Mesenchymal stem cell (in vitro differentiated cells and primary cell): ENCODE data around the gene OR10G2.
"Not testable (repeated sequence)": the region's sequence is repeated elsewhere in the genome, so short reads cannot be mapped to it uniquely, and the experiment has no call there.

Source experiments
- DNase-seq: peaks from one replicate; pipeline ENCODE4 v3.0.0-alpha.2; 2013
- H2AFZ ChIP-seq: one replicate; pipeline ENCODE4 v1.6.1; 2013; ENCODE audit warnings: low read depth, mild to moderate bottlenecking, control low read depth, inconsistent platforms, low read length, moderate library complexity
- H2AK5ac ChIP-seq: 2 replicates; pipeline ENCODE4 v1.6.1; 2013; ENCODE audit warnings: low read length, moderate library complexity, mild to moderate bottlenecking, inconsistent platforms; ENCODE audit not compliant: severe bottlenecking
- H2BK120ac ChIP-seq: one replicate; pipeline ENCODE4 v1.6.1; 2013; ENCODE audit warnings: low read depth, mild to moderate bottlenecking, inconsistent platforms, low read length, moderate library complexity
- H2BK12ac ChIP-seq, 2 experiments: one replicate each; pipeline ENCODE4 v1.6.1; 2013; ENCODE audit warnings: inconsistent platforms in 2 of 2, low read length in 2 of 2, mild to moderate bottlenecking in 2 of 2, moderate library complexity in 2 of 2, control low read depth in 1 of 2
- H2BK15ac ChIP-seq: one replicate; pipeline ENCODE4 v1.6.1; 2013; ENCODE audit warnings: mild to moderate bottlenecking, low read depth, inconsistent platforms; ENCODE audit not compliant: poor library complexity, severe bottlenecking
- H2BK5ac ChIP-seq: 2 replicates; pipeline ENCODE4 v1.6.1; 2013; ENCODE audit warnings: low read depth, mild to moderate bottlenecking, low read length, control low read depth, inconsistent platforms; ENCODE audit not compliant: poor library complexity, severe bottlenecking
- H3K14ac ChIP-seq, 2 experiments: one replicate each; pipeline ENCODE4 v1.6.1; 2013; ENCODE audit warnings: inconsistent platforms in 2 of 2, low read length in 2 of 2, control low read depth in 1 of 2, mild to moderate bottlenecking in 1 of 2, moderate library complexity in 1 of 2
- H3K18ac ChIP-seq, 2 experiments: one replicate each; pipeline ENCODE4 v1.6.1; 2013; ENCODE audit warnings: inconsistent platforms in 2 of 2, low read length in 2 of 2, control low read depth in 1 of 2, low read depth in 1 of 2, mild to moderate bottlenecking in 1 of 2
- H3K23ac ChIP-seq, 2 experiments: one replicate each; pipeline ENCODE4 v1.6.1; 2013; ENCODE audit warnings: inconsistent platforms in 2 of 2, low read length in 2 of 2, mild to moderate bottlenecking in 2 of 2, moderate library complexity in 2 of 2, control low read depth in 1 of 2
- H3K27ac ChIP-seq: 2 replicates; pipeline ENCODE4 v1.5.1; 2013; ENCODE audit warnings: mild to moderate bottlenecking, moderate library complexity, low read length, control low read depth, inconsistent platforms; ENCODE audit not compliant: poor library complexity, severe bottlenecking
- H3K27me3 ChIP-seq, 2 experiments: 2 replicates each; pipeline versions ENCODE4 v1.6.1 to v1.7.0; 2013; ENCODE audit warnings: low read length in 2 of 2, mild to moderate bottlenecking in 2 of 2, moderate library complexity in 2 of 2, control low read depth in 1 of 2, inconsistent platforms in 1 of 2; ENCODE audit not compliant: control insufficient read depth in 1 of 2, insufficient read depth in 1 of 2
- H3K36me3 ChIP-seq, 2 experiments: 2 replicates each; pipeline versions ENCODE4 v1.6.1 to v1.7.0; 2013; ENCODE audit warnings: low read length in 2 of 2, control low read depth in 1 of 2, inconsistent platforms in 1 of 2, low read depth in 1 of 2, mild to moderate bottlenecking in 1 of 2; ENCODE audit not compliant: insufficient read depth in 2 of 2, control insufficient read depth in 1 of 2
- H3K4ac ChIP-seq, 2 experiments: one replicate each; pipeline ENCODE4 v1.6.1; 2013; ENCODE audit warnings: inconsistent platforms in 2 of 2, low read length in 2 of 2, mild to moderate bottlenecking in 2 of 2, moderate library complexity in 2 of 2, control low read depth in 1 of 2, low read depth in 1 of 2
- H3K4me1 ChIP-seq: 2 replicates; pipeline ENCODE4 v1.6.1; 2013; ENCODE audit warnings: low read depth, low read length, control low read depth; ENCODE audit not compliant: control insufficient read depth, insufficient read depth
- H3K4me2 ChIP-seq: 2 replicates; pipeline ENCODE4 v1.6.1; 2013; ENCODE audit warnings: low read length, mild to moderate bottlenecking, inconsistent platforms; ENCODE audit not compliant: poor library complexity, severe bottlenecking
- H3K4me3 ChIP-seq, 2 experiments: 2 replicates each; pipeline versions ENCODE4 v1.5.1 to v1.7.0; 2013; ENCODE audit warnings: low read length in 2 of 2, mild to moderate bottlenecking in 2 of 2, control low read depth in 1 of 2, low read depth in 1 of 2; ENCODE audit not compliant: insufficient read depth in 1 of 2
- H3K79me1 ChIP-seq: replicated peaks from 2 replicates; pipeline ENCODE4 v1.6.1; 2013; ENCODE audit warnings: mild to moderate bottlenecking, control low read depth, low read length, inconsistent platforms; ENCODE audit not compliant: poor library complexity, severe bottlenecking
- H3K9ac ChIP-seq: 2 replicates; pipeline ENCODE4 v1.7.0; 2013; ENCODE audit warnings: mild to moderate bottlenecking, low read length, moderate library complexity
- H3K9me3 ChIP-seq: 2 replicates; pipeline ENCODE4 v1.7.0; 2013; ENCODE audit warnings: mild to moderate bottlenecking, low read length; ENCODE audit not compliant: control insufficient read depth
- H4K8ac ChIP-seq: one replicate; pipeline ENCODE4 v1.6.1; 2013; ENCODE audit warnings: inconsistent platforms, mild to moderate bottlenecking, low read length, moderate library complexity
- H4K91ac ChIP-seq: one replicate; pipeline ENCODE4 v1.6.1; 2013; ENCODE audit warnings: mild to moderate bottlenecking, low read length, inconsistent platforms
- WGBS: methylation state at CpG from one replicate; pipeline ENCODE4 v1.1.7; 2013; ENCODE audit warnings: mixed read lengths; 5-methylcytosine and 5-hydroxymethylcytosine counted together

OR10G2 gene

GRCh38 chr14:21630503-21630902, 4.2 kb downstream of the OR10G2 start:
- H3K4me2 ChIP-seq, H2BK12ac ChIP-seq, H3K14ac ChIP-seq, H2BK15ac ChIP-seq, H2BK5ac ChIP-seq, H4K91ac ChIP-seq, H3K4me3 ChIP-seq, H2AK5ac ChIP-seq, DNase-seq, H2AFZ ChIP-seq, H2BK120ac ChIP-seq, H3K23ac ChIP-seq, H3K4ac ChIP-seq, H3K27me3 ChIP-seq, H3K9me3 ChIP-seq, H3K18ac ChIP-seq, H3K79me1 ChIP-seq, H3K4me1 ChIP-seq, H3K36me3 ChIP-seq, H3K27ac ChIP-seq, H3K9ac ChIP-seq, H4K8ac ChIP-seq: not testable (repeated sequence)
- WGBS, result 100% methylated on average over 1 of the region's 1 CpG

GRCh38 chr14:21626491-21627230, 8.1 kb downstream of the OR10G2 start:
- no peak overlapping the region for H4K8ac ChIP-seq
- no peak overlapping the region for H4K91ac ChIP-seq
- H3K4me2 ChIP-seq, result no peak overlapping the region
- no peak overlapping the region for H3K14ac ChIP-seq
- H3K79me1 ChIP-seq, result no peaks in the 10 kb centered on the region
- H3K4me1 ChIP-seq, result no peaks in the 10 kb centered on the region
- no peak overlapping the region for H2BK5ac ChIP-seq
- H3K27ac ChIP-seq, result no peak overlapping the region
- H3K23ac ChIP-seq, result no peak overlapping the region
- WGBS, result 56% methylated on average over 2 of the region's 3 CpGs
- no peaks in the 10 kb centered on the region for H3K27me3 ChIP-seq
- no peak overlapping the region for H3K4ac ChIP-seq
- H3K9me3 ChIP-seq, result no peaks in the 10 kb centered on the region
- H3K18ac ChIP-seq, result no peak overlapping the region
- H2AK5ac ChIP-seq, result no peak overlapping the region
- H2BK12ac ChIP-seq, result no peak overlapping the region
- no peak overlapping the region for H3K4me3 ChIP-seq
- no peak overlapping the region for H2AFZ ChIP-seq
- DNase-seq, result peak; percentile 18
- no peak overlapping the region for H2BK15ac ChIP-seq
- H3K36me3 ChIP-seq, result no peaks in the 10 kb centered on the region
- no peak overlapping the region for H2BK120ac ChIP-seq
- no peak overlapping the region for H3K9ac ChIP-seq

GRCh38 chr14:21617614-21618013, 17.1 kb downstream of the OR10G2 start:
- no peak overlapping the region for H3K14ac ChIP-seq
- H3K9me3 ChIP-seq, result no peaks in the 10 kb centered on the region
- no peak overlapping the region for H3K9ac ChIP-seq
- H3K36me3 ChIP-seq, result no peaks in the 10 kb centered on the region
- no peak for DNase-seq
- no peaks in the 10 kb centered on the region for H3K4me1 ChIP-seq
- H4K8ac ChIP-seq, result no peak overlapping the region
- no peak overlapping the region for H2AFZ ChIP-seq
- H4K91ac ChIP-seq, result no peak overlapping the region
- H3K79me1 ChIP-seq, result no peaks in the 10 kb centered on the region
- no peak overlapping the region for H3K23ac ChIP-seq
- H3K18ac ChIP-seq, result no peak overlapping the region
- no peak overlapping the region for H2AK5ac ChIP-seq
- no peak overlapping the region for H3K27ac ChIP-seq
- H3K4me2 ChIP-seq, result no peak overlapping the region
- H3K4ac ChIP-seq, result no peak overlapping the region
- H2BK15ac ChIP-seq, result no peak overlapping the region
- H2BK120ac ChIP-seq, result no peak overlapping the region
- WGBS, result 80% methylated on average over 8 of the region's 8 CpGs
- H3K4me3 ChIP-seq, result no peak overlapping the region
- no peak overlapping the region for H2BK12ac ChIP-seq
- H3K27me3 ChIP-seq, result no peaks in the 10 kb centered on the region
- no peak overlapping the region for H2BK5ac ChIP-seq

DNA sequence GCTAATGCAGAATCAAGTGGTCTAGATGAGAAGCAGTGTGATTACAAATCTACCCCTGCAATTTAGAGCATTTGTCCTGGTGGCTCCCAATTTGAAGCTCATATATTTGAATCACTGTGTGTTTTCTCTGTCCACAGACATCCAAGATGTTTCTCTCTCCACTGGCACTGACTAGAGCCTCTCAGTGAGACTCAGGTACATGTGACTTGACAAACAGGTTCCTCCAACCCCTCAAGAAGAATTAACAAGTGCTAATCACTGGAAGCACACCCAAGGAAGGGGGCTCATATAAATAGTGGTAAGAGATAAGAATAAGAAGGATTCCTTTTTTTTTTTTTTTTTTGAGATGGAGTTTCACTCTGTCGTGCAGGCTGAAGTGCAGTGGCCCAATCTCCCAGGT, 20.5 kb downstream of the OR10G2 start:
- no peak overlapping the region for H3K4me3 ChIP-seq
- H3K18ac ChIP-seq, result no peak overlapping the region
- H4K91ac ChIP-seq, result no peak overlapping the region
- no peak overlapping the region for H4K8ac ChIP-seq
- no peak overlapping the region for H3K27ac ChIP-seq
- H2BK120ac ChIP-seq, result no peak overlapping the region
- no peak overlapping the region for H3K14ac ChIP-seq
- H3K9me3 ChIP-seq, result no peaks in the 10 kb centered on the region
- H3K27me3 ChIP-seq, result no peaks in the 10 kb centered on the region
- no peak overlapping the region for H2AK5ac ChIP-seq
- no peaks in the 10 kb centered on the region for H3K4me1 ChIP-seq
- H3K4ac ChIP-seq, result no peak overlapping the region
- DNase-seq, result no peak
- H3K9ac ChIP-seq, result no peak overlapping the region
- no peaks in the 10 kb centered on the region for H3K36me3 ChIP-seq
- no peak overlapping the region for H3K23ac ChIP-seq
- 43% methylated on average over 1 of the region's 1 CpG for WGBS
- no peak overlapping the region for H2BK15ac ChIP-seq
- H2BK5ac ChIP-seq, result no peak overlapping the region
- H3K79me1 ChIP-seq, result no peaks in the 10 kb centered on the region
- H2AFZ ChIP-seq, result no peak overlapping the region
- no peak overlapping the region for H3K4me2 ChIP-seq
- no peak overlapping the region for H2BK12ac ChIP-seq
